Mucosa of descending colon (tissue), 3 donors: ENCODE measurements around the gene FERMT3. TPM values are rescaled to one million over a fixed set of nuclear protein-coding genes. Genes with fewer than 3 reads are reported as not detected.

Source experiments
- ATAC-seq: fragments of 200-7000 bp; cut with Tn5 transposase; one replicate; pipeline ENCODE4 v1.9.1; 2020; ENCODE audit warnings: mild to moderate bottlenecking, moderate library complexity
- DNase-seq, 3 donors: peaks; one replicate each; pipeline ENCODE4 v3.0.0-alpha.2; 2020
- H3K36me3 ChIP-seq: fragments of 200-600 bp; one replicate; pipeline ENCODE4 v1.8.0; 2021; ENCODE audit warnings: low read depth, mild to moderate bottlenecking
- H3K4me1 ChIP-seq: fragments of 200-600 bp; one replicate; pipeline ENCODE4 v1.8.0; 2021; ENCODE audit warnings: low read depth, mild to moderate bottlenecking
- H3K4me3 ChIP-seq: fragments of 200-600 bp; one replicate; pipeline ENCODE4 v1.8.0; 2021; ENCODE audit warnings: mild to moderate bottlenecking
- H3K9me3 ChIP-seq: fragments of 200-600 bp; one replicate; pipeline ENCODE4 v1.8.0; 2021; ENCODE audit warnings: mild to moderate bottlenecking
- intact Hi-C, 2 donors: fragments of 100-400 bp; cut with DNase I in 1 of 2; cut with micrococcal nuclease in 1 of 2; formaldehyde crosslinking; loops; one replicate each; pipeline versions ENCODE4 v1.11.0 to v1.11.1; 2022; cut with DNase I, micrococcal nuclease
- total RNA-seq, 3 donors: library from RNA; stranded (reverse); fragmentation: NEBNext Ultra II Directional in 2 of 3; extraction: Animal tissue kit (Norgen Biotek cat#: 25700) in 2 of 3; gene quantifications; one replicate each; pipeline versions ENCODE4 v1.2.1 to v1.2.4, GENCODE V29; 2021 to 2023
- TF ChIP-seq, protein P1 (sequence below): fragments of 200-600 bp; IDR thresholded peaks from one replicate; pipeline ENCODE4 v1.8.0; 2022; ENCODE audit warnings: antibody characterized with exemption, mild to moderate bottlenecking
- donor health status: DM: no; HTN: no; CAD: no; lungs with moderate emphysema.
- donor health status: DM: no; HTN: no; CAD: no.
- donor health status: DM: no; HTN: yes; CAD: no.

Gene FERMT3
- total RNA-seq, 3 donors from 2014 or later = 19.7 to 32.7 (median 26.4) TPM

DNA sequence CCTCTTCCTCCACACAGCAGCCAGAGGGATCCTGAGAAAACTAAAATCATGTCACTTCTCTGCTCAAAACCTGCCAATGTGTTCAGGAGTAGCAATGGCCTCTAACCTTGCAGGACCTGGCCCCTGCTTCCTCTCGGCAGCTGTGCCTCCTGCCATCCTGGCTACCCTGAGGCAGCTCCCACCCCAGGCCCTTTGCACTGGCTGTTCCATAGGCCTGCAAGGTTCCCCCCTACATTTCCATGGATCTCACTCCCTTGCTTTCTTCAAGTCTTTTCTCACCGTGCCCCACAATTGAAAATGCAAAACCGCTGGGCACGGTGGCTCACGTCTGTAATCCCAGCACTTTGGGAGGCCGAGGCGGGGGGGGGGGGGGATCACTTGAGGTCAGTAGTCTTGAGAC lies 22.6 kb upstream of the FERMT3 start:
- DNase-seq = no peak
- H3K4me1 ChIP-seq = peaks cover 25% of the 10 kb centered on the region
- ATAC-seq = no peak

DNA sequence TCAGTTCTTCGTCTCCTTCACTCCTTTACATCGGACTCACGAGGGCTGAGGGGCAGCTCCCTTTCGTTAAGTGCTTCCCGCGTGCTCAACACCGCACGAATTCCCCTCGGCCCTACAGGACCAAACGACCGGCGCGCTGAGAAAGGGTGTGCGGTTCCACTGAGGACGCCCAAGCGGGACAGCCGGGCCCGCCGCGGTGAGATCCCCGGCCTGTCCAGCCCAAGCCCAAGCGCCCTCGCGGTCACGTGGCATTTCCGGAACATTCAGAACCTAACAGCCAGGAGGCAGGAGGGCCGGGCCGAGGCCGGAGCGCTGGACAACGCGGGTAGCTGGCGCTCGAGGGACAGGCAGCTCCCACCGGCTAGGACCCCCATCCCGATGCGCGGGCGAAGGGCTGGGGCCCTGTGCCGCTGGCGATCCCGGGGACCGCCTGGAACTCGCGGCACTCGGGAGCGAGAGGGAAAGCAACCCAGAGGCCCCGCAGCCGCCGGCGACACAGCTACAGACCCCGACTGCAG lies 21.3 kb upstream of the FERMT3 start:
- peak; percentile 58 for ATAC-seq
- intact Hi-C loops = loop anchor here in 1 of 2 donors (10.0 kb wide), 1 partner anchor 60 kb away; the partner anchor contains the start of genes FKBP2 and PPP1R14B
- Histone ChIP-seq H3K4me1 (peaks cover 29% of the 10 kb centered on the region), H3K9me3 (no peaks in the 10 kb centered on the region), H3K36me3 (peaks cover 4% of the 10 kb centered on the region), H3K4me3 (peak overlapping the region; percentile 91)
- TF ChIP-seq, protein P1, sequence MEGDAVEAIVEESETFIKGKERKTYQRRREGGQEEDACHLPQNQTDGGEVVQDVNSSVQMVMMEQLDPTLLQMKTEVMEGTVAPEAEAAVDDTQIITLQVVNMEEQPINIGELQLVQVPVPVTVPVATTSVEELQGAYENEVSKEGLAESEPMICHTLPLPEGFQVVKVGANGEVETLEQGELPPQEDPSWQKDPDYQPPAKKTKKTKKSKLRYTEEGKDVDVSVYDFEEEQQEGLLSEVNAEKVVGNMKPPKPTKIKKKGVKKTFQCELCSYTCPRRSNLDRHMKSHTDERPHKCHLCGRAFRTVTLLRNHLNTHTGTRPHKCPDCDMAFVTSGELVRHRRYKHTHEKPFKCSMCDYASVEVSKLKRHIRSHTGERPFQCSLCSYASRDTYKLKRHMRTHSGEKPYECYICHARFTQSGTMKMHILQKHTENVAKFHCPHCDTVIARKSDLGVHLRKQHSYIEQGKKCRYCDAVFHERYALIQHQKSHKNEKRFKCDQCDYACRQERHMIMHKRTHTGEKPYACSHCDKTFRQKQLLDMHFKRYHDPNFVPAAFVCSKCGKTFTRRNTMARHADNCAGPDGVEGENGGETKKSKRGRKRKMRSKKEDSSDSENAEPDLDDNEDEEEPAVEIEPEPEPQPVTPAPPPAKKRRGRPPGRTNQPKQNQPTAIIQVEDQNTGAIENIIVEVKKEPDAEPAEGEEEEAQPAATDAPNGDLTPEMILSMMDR = peak; percentile 23
- DNase-seq = peak in 2 of 3 donors; percentile 86 to 92

More for the DNA sequence above, 22.6 kb upstream of the FERMT3 start:
- intact Hi-C loops = loop anchor here in 1 of 2 donors (10.0 kb wide), 1 partner anchor 61 kb away; the partner anchor contains the start of genes FKBP2 and PPP1R14B
- no peak overlapping the region for H3K4me3 ChIP-seq
- TF ChIP-seq, protein P1 = no peak
- peaks cover 4% of the 10 kb centered on the region for H3K36me3 ChIP-seq
- no peaks in the 10 kb centered on the region for H3K9me3 ChIP-seq

DNA sequence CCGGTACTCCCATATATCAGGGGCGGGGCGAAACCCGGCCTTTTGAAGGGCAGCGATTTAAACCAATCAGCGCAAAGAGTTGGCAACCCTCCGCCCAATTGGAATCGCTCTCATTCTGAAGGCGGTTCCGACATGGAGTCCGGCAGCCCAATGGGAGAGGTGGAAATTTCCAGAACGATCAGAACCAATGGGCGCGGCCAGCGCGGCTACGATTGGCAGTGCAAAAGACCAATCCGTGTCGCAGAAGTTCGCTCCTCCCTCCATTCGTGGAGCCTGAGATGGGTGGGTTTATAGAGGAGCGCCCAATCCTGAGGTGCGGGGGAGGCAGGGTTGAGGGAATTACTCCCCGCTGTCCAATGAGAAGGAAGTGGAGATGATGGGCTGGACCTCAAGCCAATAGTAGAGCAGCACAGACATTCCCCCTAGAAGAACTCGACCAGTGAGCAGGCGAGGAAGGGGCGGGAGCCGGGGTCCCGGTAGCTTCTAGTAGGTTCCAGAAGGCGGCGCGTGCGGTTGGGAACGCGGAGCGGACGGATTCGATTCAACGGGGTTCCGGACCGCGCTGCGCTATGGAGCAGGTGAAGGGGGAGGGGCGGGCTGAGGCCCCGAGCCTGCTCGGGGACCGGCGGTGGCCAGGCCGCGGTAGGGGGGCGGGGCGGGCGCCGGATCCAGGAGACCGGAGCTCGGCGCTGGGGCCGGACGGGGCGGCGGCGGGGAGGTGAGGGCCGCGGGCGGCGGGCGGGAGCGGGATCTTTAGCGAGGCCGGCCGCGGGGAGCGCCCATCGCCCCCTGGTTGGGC lies 20.6 kb upstream of the FERMT3 start, which contains the start of gene STIP1:
Gene STIP1, plus strand, starts transcription at position 479 of the 799 bp plus-strand sequence. Its CDS starts 91 bp downstream, at position 570.
- Histone ChIP-seq H3K4me3 (peak within 1 kb of the TSS; percentile 91), H3K4me1 (peaks cover 32% of the 10 kb centered on the region), H3K9me3 (no peaks in the 10 kb centered on the region), H3K36me3 (peaks cover 4% of the 10 kb centered on the region)
- intact Hi-C loops = loop anchor here in 1 of 2 donors (10.0 kb wide), 1 partner anchor 59 kb away; the partner anchor contains the start of genes FKBP2 and PPP1R14B
- peak; percentile 86 for ATAC-seq
- DNase-seq = peak; percentile 97 to 99 (median 98)
- TF ChIP-seq, protein P1 = peak; percentile 23

DNA sequence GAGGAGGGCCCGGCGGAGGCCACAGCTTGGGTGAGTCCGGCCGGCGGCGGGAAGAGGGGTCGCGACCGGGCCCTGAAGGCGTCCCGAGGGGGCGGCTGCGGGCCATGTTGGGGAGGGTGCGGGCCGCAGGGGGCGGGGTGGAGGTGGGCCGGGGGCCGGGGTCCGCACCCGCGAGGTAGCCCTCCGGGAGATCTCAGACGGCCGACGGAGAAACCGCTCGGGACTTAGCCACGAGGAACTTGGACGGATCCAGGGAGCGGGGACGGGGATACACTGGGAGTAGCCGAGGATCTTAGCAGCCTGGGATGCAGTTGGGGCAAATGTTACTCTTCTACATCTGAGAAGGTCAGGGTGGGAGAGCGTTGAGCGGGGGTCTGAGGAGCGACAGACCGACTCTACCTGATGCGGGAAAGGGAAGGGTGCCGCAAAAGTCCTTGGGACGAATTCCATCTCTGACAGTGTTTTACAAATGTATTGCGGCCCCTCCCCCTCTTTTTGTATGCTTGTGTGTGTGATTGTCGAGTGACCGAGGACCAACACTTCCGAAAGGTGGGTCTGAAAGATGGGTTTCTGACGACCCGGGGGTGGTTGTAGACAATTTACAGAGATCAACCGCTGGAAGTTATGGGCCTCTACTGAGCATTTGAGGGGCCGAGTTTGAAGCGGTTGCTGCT lies 19.9 kb upstream of the FERMT3 start:
- intact Hi-C loops = loop anchor here in 1 of 2 donors (10.0 kb wide), 1 partner anchor 58 kb away; the partner anchor contains the start of genes FKBP2 and PPP1R14B
- Histone ChIP-seq H3K9me3 (no peaks in the 10 kb centered on the region), H3K36me3 (peaks cover 4% of the 10 kb centered on the region), H3K4me1 (peaks cover 26% of the 10 kb centered on the region), H3K4me3 (peak overlapping the region; percentile 91)
- DNase-seq (peak in 1 of 3 donors; percentile 67), ATAC-seq (no peak)
- TF ChIP-seq, protein P1 = no peak

DNA sequence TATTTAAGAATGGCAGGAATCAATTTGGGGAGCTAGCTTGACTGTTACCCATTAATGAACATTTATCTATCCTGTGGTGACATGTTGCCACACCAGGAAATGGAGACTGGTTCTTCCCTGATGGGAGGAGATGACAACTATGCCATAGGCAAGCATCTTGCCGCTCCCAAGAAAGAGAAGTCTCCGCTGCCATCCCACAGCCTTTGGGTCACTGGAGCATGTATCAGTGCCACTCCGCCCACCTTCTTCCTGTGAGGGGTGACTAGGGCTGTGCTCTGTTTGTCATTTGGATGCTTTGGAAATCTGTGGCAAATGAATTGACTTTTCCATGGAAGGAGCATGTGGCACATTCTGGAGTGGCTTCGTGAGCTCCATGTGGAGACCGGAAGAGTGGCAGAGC lies 14.1 kb upstream of the FERMT3 start:
- TF ChIP-seq, protein P1 = no peak
- no peak for ATAC-seq
- DNase-seq = no peak
- H3K36me3 ChIP-seq = peaks cover 8% of the 10 kb centered on the region
- intact Hi-C loops = no loop called here
- H3K4me1 ChIP-seq = peaks cover 7% of the 10 kb centered on the region
- H3K4me3 ChIP-seq = no peak overlapping the region
- no peaks in the 10 kb centered on the region for H3K9me3 ChIP-seq
